ENCODE data around the gene RASIP1. TPM values are rescaled to one million over a fixed set of nuclear protein-coding genes. Genes with fewer than 3 reads are reported as not detected.

The RASIP1 gene
- total RNA-seq, 1 donor from 2014 or later, result 0.07 TPM

GRCh38 chr19:48711106-48711662, 29.2 kb downstream of the RASIP1 start:
- POLR2A ChIA-PET, result interaction anchor here (0.6 kb wide), 1 partner anchor 62 kb away, joined by 3 read pairs; no protein-coding TSS in a partner anchor
- intact Hi-C loops (cut with micrococcal nuclease), result loop anchor here (5.0 kb wide), 2 partner anchors 34 to 931 kb away; partner anchors contain the start of genes RRAS and SCAF1

GRCh38 chr19:48708471-48708870, 31.9 kb downstream of the RASIP1 start:
- intact Hi-C loops (cut with micrococcal nuclease), result no loop called here
- ChIA-PET POLR2A (no interaction called here), CTCF (no interaction called here)
- DNase-seq, result no peak
- Mint-ChIP-seq H3K36me3 (ENCODE audit: low read depth) (peaks cover 7% of the 10 kb centered on the region), H3K4me1 (peaks cover 7% of the 10 kb centered on the region), H3K27me3 (no peaks in the 10 kb centered on the region), H3K9me3 (no peaks in the 10 kb centered on the region), H3K27ac (no peak overlapping the region), H3K4me3 (no peak overlapping the region)
- no peak for TF ChIP-seq CTCF (IDR thresholded peaks at IDR 0.05)
- no peak for ATAC-seq (ENCODE audit: low read depth)

More at GRCh38 chr19:48711106-48711662, 29.2 kb downstream of the RASIP1 start:
- Mint-ChIP-seq H3K36me3 (ENCODE audit: low read depth) (peaks cover 4% of the 10 kb centered on the region), H3K9me3 (no peaks in the 10 kb centered on the region), H3K27me3 (no peaks in the 10 kb centered on the region), H3K4me1 (peaks cover 25% of the 10 kb centered on the region), H3K27ac (no peak overlapping the region), H3K4me3 (no peak overlapping the region)
- TF ChIP-seq CTCF (IDR thresholded peaks at IDR 0.05), result no peak
- CTCF ChIA-PET, result interaction anchor here (1.3 kb wide), 1 partner anchor 36 kb away, joined by 3 read pairs; no protein-coding TSS in a partner anchor
- DNase-seq (no peak), ATAC-seq (ENCODE audit: low read depth) (no peak)

- no peaks in the 10 kb centered on the region for H3K9me3 Mint-ChIP-seq
- TF ChIP-seq CTCF (IDR thresholded peaks at IDR 0.05), result no peak
- H3K4me1 Mint-ChIP-seq, result no peaks in the 10 kb centered on the region
- ChIA-PET CTCF (no interaction called here), POLR2A (interaction anchor here (0.6 kb wide), 1 partner anchor 13 kb away, joined by 6 read pairs; no protein-coding TSS in a partner anchor)
- H3K36me3 Mint-ChIP-seq (ENCODE audit: low read depth), result peaks cover 11% of the 10 kb centered on the region
- H3K27me3 Mint-ChIP-seq, result no peaks in the 10 kb centered on the region
- DNase-seq (no peak), ATAC-seq (ENCODE audit: low read depth) (no peak)
- no peak overlapping the region for H3K27ac Mint-ChIP-seq
- no peak overlapping the region for H3K4me3 Mint-ChIP-seq
- intact Hi-C loops (cut with micrococcal nuclease), result no loop called here
Measured at GRCh38 chr19:48705431-48705830, 35.0 kb downstream of the RASIP1 start.

GRCh38 chr19:48703316-48703715, 37.1 kb downstream of the RASIP1 start:
- ChIA-PET CTCF (no interaction called here), POLR2A (no interaction called here)
- H3K4me1 Mint-ChIP-seq, result no peaks in the 10 kb centered on the region
- ATAC-seq (ENCODE audit: low read depth) (no peak), DNase-seq (no peak)
- H3K27ac Mint-ChIP-seq, result no peak overlapping the region
- no peak for TF ChIP-seq CTCF (IDR thresholded peaks at IDR 0.05)
- H3K9me3 Mint-ChIP-seq, result no peaks in the 10 kb centered on the region
- peaks cover 11% of the 10 kb centered on the region for H3K36me3 Mint-ChIP-seq (ENCODE audit: low read depth)
- no peak overlapping the region for H3K4me3 Mint-ChIP-seq
- peaks cover 3% of the 10 kb centered on the region for H3K27me3 Mint-ChIP-seq
- intact Hi-C loops (cut with micrococcal nuclease), result no loop called here

- TF ChIP-seq CTCF (IDR thresholded peaks at IDR 0.05), result no peak
- H3K27me3 Mint-ChIP-seq, result peaks cover 5% of the 10 kb centered on the region
- H3K4me3 Mint-ChIP-seq, result no peak overlapping the region
- H3K9me3 Mint-ChIP-seq, result no peaks in the 10 kb centered on the region
- no peaks in the 10 kb centered on the region for H3K4me1 Mint-ChIP-seq
- DNase-seq, result no peak
- ChIA-PET CTCF (no interaction called here), POLR2A (no interaction called here)
- intact Hi-C loops (cut with micrococcal nuclease), result no loop called here
- H3K27ac Mint-ChIP-seq, result no peak overlapping the region
- peaks cover 11% of the 10 kb centered on the region for H3K36me3 Mint-ChIP-seq (ENCODE audit: low read depth)
- ATAC-seq (ENCODE audit: low read depth), result no peak
Measured at GRCh38 chr19:48702701-48703100, 37.7 kb downstream of the RASIP1 start.

All from activated B cell treated with CpG ODN at 0.5 μM for 24 hours (primary cell).